H1 (cell line): ENCODE results near the gene MYL5. TPM values are rescaled to one million over a fixed set of nuclear protein-coding genes. Genes with fewer than 3 reads are reported as not detected.

ENCODE experiments used
- CTCF ChIA-PET: fragments of 300-600 bp; sonication (Branson Sonifier 250); formaldehyde crosslinking; loops from one replicate; lab custom pipeline; 2021; ENCODE audit not compliant: partially characterized antibody; lab: Charles Lee
- POLR2A ChIA-PET: fragments of 300-600 bp; sonication (Branson Sonifier 250); formaldehyde crosslinking; loops from one replicate; lab custom pipeline; 2021; ENCODE audit warnings: inconsistent platforms; ENCODE audit not compliant: partially characterized antibody; lab: Charles Lee
- DNase-seq, 2 experiments: peaks; one replicate each; pipeline versions ENCODE4 v3.0.0 to v3.0.0-alpha.2; 2010 to 2022; ENCODE audit warnings: low spot score in 2 of 2, low read depth in 1 of 2, mixed read lengths in 1 of 2
- FAIRE-seq: peaks from 2 replicates; lab custom pipeline; 2011; peaks lifted over from hg19 to GRCh38; lab: Jason Lieb, UNC
- H2AFZ ChIP-seq: 2 replicates; pipeline ENCODE4 v1.8.1; 2012; ENCODE audit warnings: low read length, inconsistent platforms
- H2AK5ac ChIP-seq: 2 replicates; pipeline ENCODE4 v1.6.1; 2013; ENCODE audit warnings: low read depth, low read length
- H2BK120ac ChIP-seq: replicated peaks from 2 replicates; pipeline ENCODE3; 2013; ENCODE audit warnings: low read depth, low read length, inconsistent platforms
- H2BK12ac ChIP-seq: 2 replicates; pipeline ENCODE4 v1.6.1; 2013; ENCODE audit warnings: low read depth, low read length
- H2BK15ac ChIP-seq: 2 replicates; pipeline ENCODE4 v1.6.1; 2013; ENCODE audit warnings: low read length
- H2BK20ac ChIP-seq: 2 replicates; pipeline ENCODE4 v1.6.1; 2013; ENCODE audit warnings: low read length
- H2BK5ac ChIP-seq: 2 replicates; pipeline ENCODE4 v1.6.1; 2013; ENCODE audit warnings: low read depth, low read length
- H3K14ac ChIP-seq: 2 replicates; pipeline ENCODE4 v1.6.1; 2013; ENCODE audit warnings: inconsistent platforms; ENCODE audit not compliant: insufficient read length
- H3K18ac ChIP-seq: 2 replicates; pipeline ENCODE4 v1.6.1; 2013; ENCODE audit warnings: low read length; ENCODE audit errors: extremely low read depth
- H3K23ac ChIP-seq: 2 replicates; pipeline ENCODE4 v1.6.1; 2013; ENCODE audit warnings: inconsistent platforms; ENCODE audit not compliant: insufficient read length
- H3K23me2 ChIP-seq: 2 replicates; pipeline ENCODE4 v1.6.1; 2013; ENCODE audit warnings: low read depth, low read length
- H3K27ac ChIP-seq: 2 replicates; pipeline ENCODE4 v1.6.1; 2011; ENCODE audit warnings: low read depth, low read length, inconsistent platforms
- H3K27me3 ChIP-seq, 4 experiments: replicated peaks in 1 of 4; 1 replicate in 1 of 4; 2 replicates in 3 of 4; pipeline versions ENCODE4 v1.6.1 to v1.8.1; 2011 to 2013; ENCODE audit warnings: low read length in 3 of 4, mild to moderate bottlenecking in 3 of 4, inconsistent platforms in 2 of 4, mixed read lengths in 2 of 4, moderate library complexity in 1 of 4; ENCODE audit not compliant: control insufficient read depth in 3 of 4, insufficient read depth in 3 of 4; ENCODE audit errors: extremely low read depth in 1 of 4
- H3K36me3 ChIP-seq, 4 experiments: 2 replicates each; pipeline versions ENCODE4 v1.6.1 to v1.8.1; 2011 to 2013; ENCODE audit warnings: mild to moderate bottlenecking in 4 of 4, low read length in 3 of 4, moderate library complexity in 2 of 4, control low read depth in 1 of 4, inconsistent platforms in 1 of 4; ENCODE audit not compliant: insufficient read depth in 4 of 4, control insufficient read depth in 2 of 4
- H3K4ac ChIP-seq: replicated peaks from 2 replicates; pipeline ENCODE3; 2013; ENCODE audit warnings: low read length, low read depth, mixed read lengths, inconsistent platforms; ENCODE audit not compliant: insufficient read length
- H3K4me1 ChIP-seq, 4 experiments: replicated peaks in 1 of 4; 1 replicate in 1 of 4; 2 replicates in 3 of 4; pipeline versions ENCODE4 v1.6.1 to v1.8.1; 2011 to 2013; ENCODE audit warnings: low read length in 3 of 4, inconsistent platforms in 2 of 4, mixed read lengths in 1 of 4; ENCODE audit not compliant: insufficient read depth in 4 of 4, control insufficient read depth in 3 of 4
- H3K4me2 ChIP-seq, 2 experiments: 2 replicates each; pipeline versions ENCODE4 v1.6.1 to v1.8.1; 2011 to 2013; ENCODE audit warnings: low read depth in 2 of 2, low read length in 2 of 2, control low read depth in 1 of 2, inconsistent platforms in 1 of 2, mild to moderate bottlenecking in 1 of 2; ENCODE audit not compliant: insufficient read depth in 1 of 2
- H3K4me3 ChIP-seq, 4 experiments: fragments of 200-600, 300-600 bp in 1 of 4; sonication (generic), shearing (Covaris generic), sonication (Bioruptor Twin) in 1 of 4; 2 replicates each; pipeline versions ENCODE4 v1.5.1 to v1.8.1; 2011 to 2016; ENCODE audit warnings: low read length in 4 of 4, low read depth in 3 of 4, control low read depth in 2 of 4, inconsistent platforms in 2 of 4, mild to moderate bottlenecking in 2 of 4, mixed read lengths in 1 of 4, moderate library complexity in 1 of 4; ENCODE audit not compliant: insufficient read depth in 2 of 4; ENCODE audit errors: extremely low read depth in 1 of 4
- H3K56ac ChIP-seq: replicated peaks from 2 replicates; pipeline ENCODE3; 2013; ENCODE audit warnings: low read depth, mild to moderate bottlenecking, mixed read lengths, low read length, inconsistent platforms; ENCODE audit not compliant: insufficient read length
- H3K79me1 ChIP-seq: 2 replicates; pipeline ENCODE4 v1.6.1; 2013; ENCODE audit warnings: low read depth, low read length, control low read depth
- H3K79me2 ChIP-seq, 2 experiments: 2 replicates each; pipeline versions ENCODE4 v1.6.1 to v1.8.1; 2012 to 2013; ENCODE audit warnings: low read length in 2 of 2, mild to moderate bottlenecking in 2 of 2, inconsistent platforms in 1 of 2; ENCODE audit not compliant: insufficient read depth in 2 of 2, control insufficient read depth in 1 of 2
- H3K9ac ChIP-seq, 4 experiments: replicated peaks in 1 of 4; 1 replicate in 1 of 4; 2 replicates in 3 of 4; pipeline versions ENCODE4 v1.6.1 to v1.8.1; 2011 to 2013; ENCODE audit warnings: low read depth in 3 of 4, low read length in 3 of 4, control low read depth in 2 of 4, mild to moderate bottlenecking in 2 of 4, moderate library complexity in 2 of 4, inconsistent platforms in 1 of 4; ENCODE audit errors: extremely low read depth in 1 of 4
- H3K9me3 ChIP-seq, 2 experiments: 2 replicates each; pipeline versions ENCODE4 v1.6.1 to v1.8.1; 2012 to 2013; ENCODE audit warnings: mild to moderate bottlenecking in 2 of 2, moderate library complexity in 2 of 2, control low read depth in 1 of 2, inconsistent platforms in 1 of 2, low read depth in 1 of 2, low read length in 1 of 2, mixed read lengths in 1 of 2; ENCODE audit not compliant: insufficient read depth in 2 of 2
- H4K20me1 ChIP-seq, 2 experiments: replicated peaks in 1 of 2; 2 replicates each; pipeline versions ENCODE3 to v1.8.1; 2011 to 2013; ENCODE audit warnings: inconsistent platforms in 2 of 2, low read length in 2 of 2, mild to moderate bottlenecking in 1 of 2; ENCODE audit not compliant: insufficient read depth in 2 of 2, control insufficient read depth in 1 of 2
- H4K5ac ChIP-seq: 2 replicates; pipeline ENCODE4 v1.6.1; 2013; ENCODE audit warnings: low read length, low read depth, mixed read lengths, inconsistent platforms; ENCODE audit not compliant: insufficient read length
- H4K8ac ChIP-seq: 2 replicates; pipeline ENCODE4 v1.8.0; 2013; ENCODE audit warnings: mild to moderate bottlenecking, moderate library complexity, low read length, inconsistent platforms; ENCODE audit not compliant: insufficient read depth; ENCODE audit errors: extremely low read depth
- H4K91ac ChIP-seq: replicated peaks from 2 replicates; pipeline ENCODE3; 2013; ENCODE audit warnings: low read length, mixed read lengths, inconsistent platforms; ENCODE audit not compliant: insufficient read length
- BCL11A ChIP-seq, 2 experiments: IDR thresholded peaks; one replicate each; pipeline ENCODE4 v1.6.1; 2011; ENCODE audit warnings: low read depth in 2 of 2, low read length in 2 of 2, mild to moderate bottlenecking in 2 of 2
- HDAC2 ChIP-seq, 2 experiments: fragments of 300-600 bp in 1 of 2; sonication (generic) in 1 of 2; IDR thresholded peaks; 2 replicates each; pipeline ENCODE4 v1.6.1; 2011 to 2012; ENCODE audit warnings: low read depth in 2 of 2, low read length in 2 of 2, mild to moderate bottlenecking in 2 of 2, moderate library complexity in 2 of 2, borderline replicate concordance in 1 of 2, inconsistent platforms in 1 of 2
- SRF ChIP-seq: IDR thresholded peaks from 2 replicates; pipeline ENCODE4 v1.6.1; 2011; ENCODE audit warnings: mild to moderate bottlenecking, low read depth, low read length, moderate library complexity
- WGBS, 2 experiments: shearing (Covaris generic) in 1 of 2; methylation state at CpG; one replicate each; pipeline versions ENCODE4 v1.1.6 to v1.1.7; 2013 to 2015; ENCODE audit warnings: low lambda C conversion rate in 2 of 2, mixed read lengths in 2 of 2, inconsistent platforms in 1 of 2, low coverage in 1 of 2, missing lambda C conversion rate in 1 of 2; ENCODE audit not compliant: insufficient replicate concordance in 2 of 2, insufficient coverage in 1 of 2, insufficient read length in 1 of 2; ENCODE audit errors: extremely low coverage in 1 of 2, missing lambda C conversion rate in 1 of 2; 5-methylcytosine and 5-hydroxymethylcytosine counted together
- polyA plus RNA-seq, 7 experiments: library from polyadenylated mRNA; depleted of rRNA in 3 of 7; stranded (reverse) in 5 of 7; unstranded in 2 of 7; fragments of >200 nt in 5 of 7; fragments of 200-250 nt in 2 of 7; gene quantifications; 1 replicate in 5 of 7; 2 replicates in 1 of 7; 4 replicates in 1 of 7; pipeline versions ENCODE4 v1.2.1 to v1.2.3, GENCODE V29; 2011 to 2013; ENCODE audit warnings: missing spikeins in 2 of 7, mixed read lengths in 2 of 7
- total RNA-seq: library from RNA; stranded (reverse); fragmentation: NEBNext Ultra II Directional; extraction: Animal tissue kit (Norgen Biotek cat#: 25700); gene quantifications from 2 replicates; pipeline ENCODE4 v1.2.1, GENCODE V29; 2021
- TF ChIP-seq, protein P1 (sequence below): IDR thresholded peaks from 2 replicates; pipeline ENCODE4 v1.6.1; 2012; ENCODE audit warnings: inconsistent platforms

The MYL5 gene
- total and polyA plus RNA-seq, 2 of the 8 experiments (the other 6 are each of a cell fraction or from before 2014, with no cell fraction given) = 5.7 to 6.8 TPM

DNA sequence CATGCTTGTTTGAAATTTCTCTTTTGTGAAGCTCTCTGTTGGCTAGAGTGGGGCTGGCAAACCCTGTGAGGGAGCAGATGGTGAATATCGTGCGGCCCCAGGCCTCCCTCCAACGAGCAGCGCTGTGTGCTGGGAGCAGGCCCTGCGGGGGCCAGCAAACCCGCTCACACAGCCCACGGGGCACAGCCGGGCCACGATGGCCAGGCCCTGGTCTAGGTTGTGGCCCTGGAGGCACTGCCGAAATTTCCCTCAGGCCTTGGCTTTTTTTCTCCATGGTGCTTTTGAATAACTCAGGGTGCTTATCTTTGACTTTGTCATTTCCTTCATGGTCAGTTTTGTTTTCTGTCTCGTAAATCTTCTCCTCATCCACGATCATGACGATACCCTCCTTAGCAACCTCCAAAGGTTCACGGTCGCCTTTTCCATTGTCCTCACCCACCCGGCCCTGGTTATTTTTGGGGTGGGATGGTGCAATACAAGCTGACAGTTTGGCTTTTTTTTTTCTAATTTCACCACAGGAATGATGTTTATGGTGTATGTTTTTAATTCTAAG, 52.0 kb downstream of the MYL5 start:
- H3K27ac ChIP-seq = no peak overlapping the region
- DNase-seq (no peak), FAIRE-seq (no peak)
- no peak overlapping the region for H3K9ac ChIP-seq
- no peaks in the 10 kb centered on the region for H3K27me3 ChIP-seq
- no peaks in the 10 kb centered on the region for H3K4me1 ChIP-seq
- no peak overlapping the region for H2BK120ac ChIP-seq
- no peak overlapping the region for H2AFZ ChIP-seq
- H3K4me3 ChIP-seq = no peak overlapping the region
- H2AK5ac ChIP-seq = no peak overlapping the region
- H2BK15ac ChIP-seq = no peak overlapping the region
- H3K4me2 ChIP-seq = no peak overlapping the region
- peaks cover 29 to 35% of the 10 kb centered on the region in 2 experiments for H4K20me1 ChIP-seq
- TF ChIP-seq BCL11A (IDR thresholded peaks at IDR 0.05; ENCODE audit: low read depth in 2 of 2, low read length in 2 of 2) (no peak), SRF (no peak), HDAC2 (IDR thresholded peaks at IDR 0.05; ENCODE audit: borderline replicate concordance in 1 of 2, low read depth in 2 of 2, low read length in 2 of 2) (no peak)
- TF ChIP-seq, protein P1, sequence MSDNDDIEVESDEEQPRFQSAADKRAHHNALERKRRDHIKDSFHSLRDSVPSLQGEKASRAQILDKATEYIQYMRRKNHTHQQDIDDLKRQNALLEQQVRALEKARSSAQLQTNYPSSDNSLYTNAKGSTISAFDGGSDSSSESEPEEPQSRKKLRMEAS = no peak
- no peak overlapping the region for H3K18ac ChIP-seq
- H3K14ac ChIP-seq = no peak overlapping the region
- ChIA-PET POLR2A (interaction anchor here (0.8 kb wide), 1 partner anchor 17 kb away, joined by 3 read pairs; no protein-coding TSS in a partner anchor), CTCF (interaction anchor here (0.6 kb wide), 2 partner anchors 48 to 101 kb away, joined by 3 read pairs; partner anchors contain the start of gene PDE6B)
- no peaks in the 10 kb centered on the region for H3K23me2 ChIP-seq
- H2BK20ac ChIP-seq = no peak overlapping the region
- no peak overlapping the region for H4K91ac ChIP-seq
- H3K4ac ChIP-seq = no peak overlapping the region
- H2BK12ac ChIP-seq = no peak overlapping the region
- no peak overlapping the region for H3K23ac ChIP-seq
- H3K56ac ChIP-seq = no peak overlapping the region
- 89% methylated on average over 16 of the region's 16 CpGs; no CpG with 5 or more reads in 1 of the 2 experiments for WGBS, 2 experiments
- H3K79me1 ChIP-seq = peaks cover 13% of the 10 kb centered on the region
- H4K8ac ChIP-seq = no peak overlapping the region
- peaks cover 0 to 15% (median 6%) of the 10 kb centered on the region in 4 experiments; a peak in 5 of 8 replicates for H3K36me3 ChIP-seq
- no peak overlapping the region for H2BK5ac ChIP-seq
- H3K79me2 ChIP-seq = peaks cover 3 to 58% of the 10 kb centered on the region in 2 experiments; a peak in 3 of 4 replicates
- H4K5ac ChIP-seq = no peak overlapping the region
- peaks cover 0 to 4% of the 10 kb centered on the region in 2 experiments; a peak in 1 of 4 replicates for H3K9me3 ChIP-seq
